ENCODE measurements around the gene TMEM40.
A peak's percentile ranks its signal among the peaks of the same experiment; 100 is the strongest.

Gene TMEM40

GRCh38 chr3:12785096-12785495, 26.0 kb upstream of the TMEM40 start:
- H2AFZ ChIP-seq (ENCODE audit: low read length): no peak overlapping the region
- H3K9me3 ChIP-seq (replicated peaks in 1 of 2; ENCODE audit: control insufficient read depth in 2 of 2, insufficient read depth in 1 of 2, low read depth in 1 of 2, low read length in 2 of 2): peaks cover 0 to 6% of the 10 kb centered on the region in 2 donors
- H3K79me1 ChIP-seq (ENCODE audit: low read depth, low read length): no peaks in the 10 kb centered on the region
- H3K4me3 ChIP-seq (ENCODE audit: low read length in 2 of 2): no peak overlapping the region
- no peak overlapping the region for H3K9ac ChIP-seq (ENCODE audit: low read depth, low read length, poor library complexity)
- no peaks in the 10 kb centered on the region for H3K27me3 ChIP-seq (ENCODE audit: control insufficient read depth in 3 of 3, insufficient read depth in 3 of 3, low read depth in 1 of 3, low read length in 3 of 3)
- no peak overlapping the region for H3K27ac ChIP-seq (replicated peaks; ENCODE audit: low read length)
- DNase-seq (ENCODE audit: low spot score): no peak
- H2BK12ac ChIP-seq (ENCODE audit: low read length): no peak overlapping the region
- WGBS, 2 donors (ENCODE audit: extremely low coverage in 2 of 2, insufficient read length in 2 of 2, insufficient replicate concordance in 1 of 2): no CpG with 5 or more reads among the region's 4 CpGs
- no peak overlapping the region for H2AK5ac ChIP-seq (ENCODE audit: low read depth, low read length)
- no peak overlapping the region for H2BK5ac ChIP-seq (ENCODE audit: low read length)
- no peak overlapping the region for H2BK120ac ChIP-seq (ENCODE audit: low read depth, low read length)
- no peak overlapping the region for H3K18ac ChIP-seq (ENCODE audit: low read length)
- H2BK15ac ChIP-seq (ENCODE audit: low read length): no peak overlapping the region
- no peak overlapping the region for H3K14ac ChIP-seq (ENCODE audit: low read length)
- no peaks in the 10 kb centered on the region for H3K36me3 ChIP-seq (replicated peaks in 1 of 2; ENCODE audit: control insufficient read depth in 2 of 2, insufficient read depth in 2 of 2, low read length in 2 of 2)
- H4K91ac ChIP-seq (ENCODE audit: low read depth, low read length, poor library complexity): no peak overlapping the region
- H3K4me2 ChIP-seq (ENCODE audit: insufficient read depth, low read length, poor library complexity, severe bottlenecking): no peak overlapping the region
- H3K4me1 ChIP-seq (ENCODE audit: control insufficient read depth in 2 of 2, insufficient read depth in 1 of 2, low read depth in 1 of 2, low read length in 2 of 2): peaks cover 0 to 3% of the 10 kb centered on the region in 2 donors
- no peak overlapping the region for H3K4ac ChIP-seq (ENCODE audit: low read length)
- H3K23ac ChIP-seq (ENCODE audit: low read depth, low read length, poor library complexity): no peak overlapping the region
- H4K8ac ChIP-seq (ENCODE audit: low read depth, low read length): no peak overlapping the region

DNA sequence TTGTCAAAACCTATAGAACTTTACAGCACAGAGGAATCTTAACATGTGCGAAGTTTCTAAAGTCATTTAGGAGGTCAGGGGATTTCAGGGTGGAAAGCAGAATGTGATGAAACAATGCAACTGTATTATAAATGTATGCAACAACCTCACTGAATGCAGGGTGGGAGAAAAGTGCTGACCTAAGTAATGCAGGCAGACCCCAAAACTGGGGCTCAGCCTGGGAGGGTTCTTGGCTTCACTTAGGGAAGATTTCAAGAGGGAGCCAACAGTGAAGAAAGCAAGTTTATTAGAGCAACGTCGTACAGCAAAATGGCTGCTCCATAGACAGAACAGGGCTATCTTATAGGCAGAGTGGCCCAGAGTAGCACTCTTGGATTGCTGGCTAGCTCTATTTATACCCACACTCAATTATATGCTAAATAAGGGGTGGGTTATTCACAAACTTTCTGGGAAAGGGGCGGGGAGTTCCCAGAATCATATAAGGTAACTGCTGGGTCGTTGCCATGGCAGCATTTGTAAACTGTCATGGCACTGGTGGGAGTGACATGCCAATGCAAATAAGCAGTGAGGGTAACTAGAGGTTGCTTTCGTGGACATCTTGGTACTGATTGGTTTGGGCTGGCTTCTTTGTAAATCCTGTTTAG, 23.2 kb upstream of the TMEM40 start:
- Histone ChIP-seq H3K27me3 (ENCODE audit: control insufficient read depth in 3 of 3, insufficient read depth in 3 of 3, low read depth in 1 of 3, low read length in 3 of 3) (no peaks in the 10 kb centered on the region), H3K9me3 (replicated peaks in 1 of 2; ENCODE audit: control insufficient read depth in 2 of 2, insufficient read depth in 1 of 2, low read depth in 1 of 2, low read length in 2 of 2) (peaks cover 0 to 6% of the 10 kb centered on the region in 2 donors), H2AK5ac (ENCODE audit: low read depth, low read length) (no peak overlapping the region), H3K79me1 (ENCODE audit: low read depth, low read length) (no peaks in the 10 kb centered on the region), H3K27ac (replicated peaks; ENCODE audit: low read length) (no peak overlapping the region), H3K4me2 (ENCODE audit: insufficient read depth, low read length, poor library complexity, severe bottlenecking) (no peak overlapping the region), H4K8ac (ENCODE audit: low read depth, low read length) (no peak overlapping the region), H3K14ac (ENCODE audit: low read length) (no peak overlapping the region), H3K4ac (ENCODE audit: low read length) (no peak overlapping the region), H3K9ac (ENCODE audit: low read depth, low read length, poor library complexity) (no peak overlapping the region), H3K18ac (ENCODE audit: low read length) (no peak overlapping the region), H3K4me3 (ENCODE audit: low read length in 2 of 2) (no peak overlapping the region), H3K4me1 (ENCODE audit: control insufficient read depth in 2 of 2, insufficient read depth in 1 of 2, low read depth in 1 of 2, low read length in 2 of 2) (peaks cover 0 to 3% of the 10 kb centered on the region in 2 donors), H2BK15ac (ENCODE audit: low read length) (no peak overlapping the region), H4K91ac (ENCODE audit: low read depth, low read length, poor library complexity) (no peak overlapping the region), H3K36me3 (replicated peaks in 1 of 2; ENCODE audit: control insufficient read depth in 2 of 2, insufficient read depth in 2 of 2, low read length in 2 of 2) (no peaks in the 10 kb centered on the region), H3K23ac (ENCODE audit: low read depth, low read length, poor library complexity) (no peak overlapping the region), H2BK12ac (ENCODE audit: low read length) (no peak overlapping the region), H2BK5ac (ENCODE audit: low read length) (no peak overlapping the region), H2AFZ (ENCODE audit: low read length) (peak overlapping the region; percentile 25), H2BK120ac (ENCODE audit: low read depth, low read length) (no peak overlapping the region)
- DNase-seq (ENCODE audit: low spot score): no peak
- no CpG with 5 or more reads among the region's 6 CpGs for WGBS, 2 donors (ENCODE audit: extremely low coverage in 2 of 2, insufficient read length in 2 of 2, insufficient replicate concordance in 1 of 2)

- Histone ChIP-seq H3K79me1 (ENCODE audit: low read depth, low read length) (no peaks in the 10 kb centered on the region), H3K4ac (ENCODE audit: low read length) (no peak overlapping the region), H2BK5ac (ENCODE audit: low read length) (no peak overlapping the region), H3K14ac (ENCODE audit: low read length) (no peak overlapping the region), H2BK15ac (ENCODE audit: low read length) (no peak overlapping the region), H3K4me1 (ENCODE audit: control insufficient read depth in 2 of 2, insufficient read depth in 1 of 2, low read depth in 1 of 2, low read length in 2 of 2) (peaks cover 0 to 3% of the 10 kb centered on the region in 2 donors), H2AFZ (ENCODE audit: low read length) (peak overlapping the region; percentile 8), H3K4me3 (ENCODE audit: low read length in 2 of 2) (no peak overlapping the region), H2AK5ac (ENCODE audit: low read depth, low read length) (no peak overlapping the region), H3K27ac (replicated peaks; ENCODE audit: low read length) (no peak overlapping the region), H4K91ac (ENCODE audit: low read depth, low read length, poor library complexity) (no peak overlapping the region), H3K36me3 (replicated peaks in 1 of 2; ENCODE audit: control insufficient read depth in 2 of 2, insufficient read depth in 2 of 2, low read length in 2 of 2) (no peaks in the 10 kb centered on the region), H3K9me3 (replicated peaks in 1 of 2; ENCODE audit: control insufficient read depth in 2 of 2, insufficient read depth in 1 of 2, low read depth in 1 of 2, low read length in 2 of 2) (peaks cover 0 to 6% of the 10 kb centered on the region in 2 donors), H3K23ac (ENCODE audit: low read depth, low read length, poor library complexity) (no peak overlapping the region), H3K18ac (ENCODE audit: low read length) (no peak overlapping the region), H2BK12ac (ENCODE audit: low read length) (no peak overlapping the region), H2BK120ac (ENCODE audit: low read depth, low read length) (no peak overlapping the region), H3K27me3 (ENCODE audit: control insufficient read depth in 3 of 3, insufficient read depth in 3 of 3, low read depth in 1 of 3, low read length in 3 of 3) (no peaks in the 10 kb centered on the region), H3K9ac (ENCODE audit: low read depth, low read length, poor library complexity) (no peak overlapping the region), H4K8ac (ENCODE audit: low read depth, low read length) (no peak overlapping the region), H3K4me2 (ENCODE audit: insufficient read depth, low read length, poor library complexity, severe bottlenecking) (no peak overlapping the region)
- no peak for DNase-seq (ENCODE audit: low spot score)
- no CpG with 5 or more reads among the region's 4 CpGs for WGBS, 2 donors (ENCODE audit: extremely low coverage in 2 of 2, insufficient read length in 2 of 2, insufficient replicate concordance in 1 of 2)
Measured at GRCh38 chr3:12780751-12781150, 21.7 kb upstream of the TMEM40 start.

GRCh38 chr3:12777171-12777570, 18.1 kb upstream of the TMEM40 start:
- H3K14ac ChIP-seq (ENCODE audit: low read length): no peak overlapping the region
- H2BK15ac ChIP-seq (ENCODE audit: low read length): no peak overlapping the region
- H3K27ac ChIP-seq (replicated peaks; ENCODE audit: low read length): no peak overlapping the region
- H3K18ac ChIP-seq (ENCODE audit: low read length): no peak overlapping the region
- H3K4me1 ChIP-seq (ENCODE audit: control insufficient read depth in 2 of 2, insufficient read depth in 1 of 2, low read depth in 1 of 2, low read length in 2 of 2): peaks cover 0 to 1% of the 10 kb centered on the region in 2 donors
- DNase-seq (ENCODE audit: low spot score): no peak
- no peaks in the 10 kb centered on the region for H3K27me3 ChIP-seq (ENCODE audit: control insufficient read depth in 3 of 3, insufficient read depth in 3 of 3, low read depth in 1 of 3, low read length in 3 of 3)
- H4K91ac ChIP-seq (ENCODE audit: low read depth, low read length, poor library complexity): no peak overlapping the region
- H3K4me3 ChIP-seq (ENCODE audit: low read length in 2 of 2): no peak overlapping the region
- no peak overlapping the region for H2BK120ac ChIP-seq (ENCODE audit: low read depth, low read length)
- no peak overlapping the region for H3K9ac ChIP-seq (ENCODE audit: low read depth, low read length, poor library complexity)
- no peak overlapping the region for H3K4ac ChIP-seq (ENCODE audit: low read length)
- H3K9me3 ChIP-seq (replicated peaks in 1 of 2; ENCODE audit: control insufficient read depth in 2 of 2, insufficient read depth in 1 of 2, low read depth in 1 of 2, low read length in 2 of 2): peaks cover 0 to 4% of the 10 kb centered on the region in 2 donors
- no peak overlapping the region for H4K8ac ChIP-seq (ENCODE audit: low read depth, low read length)
- no peak overlapping the region for H2AK5ac ChIP-seq (ENCODE audit: low read depth, low read length)
- H2AFZ ChIP-seq (ENCODE audit: low read length): no peak overlapping the region
- no peak overlapping the region for H2BK12ac ChIP-seq (ENCODE audit: low read length)
- H3K79me1 ChIP-seq (ENCODE audit: low read depth, low read length): no peaks in the 10 kb centered on the region
- no peak overlapping the region for H3K23ac ChIP-seq (ENCODE audit: low read depth, low read length, poor library complexity)
- no peaks in the 10 kb centered on the region for H3K36me3 ChIP-seq (replicated peaks in 1 of 2; ENCODE audit: control insufficient read depth in 2 of 2, insufficient read depth in 2 of 2, low read length in 2 of 2)
- WGBS, 2 donors (ENCODE audit: extremely low coverage in 2 of 2, insufficient read length in 2 of 2, insufficient replicate concordance in 1 of 2): no CpG with 5 or more reads among the region's 4 CpGs
- H3K4me2 ChIP-seq (ENCODE audit: insufficient read depth, low read length, poor library complexity, severe bottlenecking): no peak overlapping the region
- H2BK5ac ChIP-seq (ENCODE audit: low read length): no peak overlapping the region
